ENCODE data around the gene TMPRSS13.

The TMPRSS13 gene

DNA sequence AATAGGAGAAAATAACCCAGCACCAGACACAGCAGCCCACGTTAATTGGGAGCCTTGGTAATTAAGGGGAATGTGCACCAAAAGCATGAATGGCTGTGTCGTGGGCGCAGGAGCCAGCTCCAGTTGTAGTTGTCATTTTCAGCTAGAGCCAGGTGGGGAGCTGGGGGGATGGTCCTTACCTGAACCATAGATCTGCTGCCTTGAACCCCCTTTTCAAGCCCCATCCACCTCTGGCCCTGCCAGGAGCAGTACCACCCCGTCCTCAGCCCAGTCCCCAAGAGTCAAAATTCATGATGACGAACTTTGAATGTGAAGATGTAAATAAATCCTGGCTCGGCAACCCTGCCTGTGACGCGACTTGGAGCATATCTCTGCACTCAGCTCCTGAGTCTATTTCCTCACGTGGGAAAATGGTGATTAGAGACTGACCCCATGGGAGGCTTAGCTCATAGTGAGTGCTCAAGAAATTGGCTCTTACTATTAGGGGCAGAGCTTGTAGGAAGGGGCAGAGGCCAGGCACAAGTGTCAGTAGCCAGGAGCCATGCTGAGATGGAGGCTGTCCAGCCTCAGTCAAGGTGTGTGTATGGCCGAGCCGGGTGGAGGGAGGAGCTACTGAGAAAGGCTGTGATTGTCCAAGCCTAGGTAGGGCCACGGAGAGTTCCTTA, 52.0 kb downstream of the TMPRSS13 start:
- H3K36me3 ChIP-seq (replicated peaks in 1 of 2; ENCODE audit: control insufficient read depth in 2 of 2, insufficient read depth in 2 of 2, low read length in 2 of 2) = peaks cover 0 to 1% of the 10 kb centered on the region in 2 donors
- H4K8ac ChIP-seq (ENCODE audit: low read depth, low read length) = no peak overlapping the region
- no peak for DNase-seq (ENCODE audit: low spot score)
- no peak overlapping the region for H2BK12ac ChIP-seq (ENCODE audit: low read length)
- peaks cover 8% of the 10 kb centered on the region for H3K79me1 ChIP-seq (ENCODE audit: low read depth, low read length)
- H3K9me3 ChIP-seq (replicated peaks in 1 of 2; ENCODE audit: control insufficient read depth in 2 of 2, insufficient read depth in 1 of 2, low read depth in 1 of 2, low read length in 2 of 2) = no peaks in the 10 kb centered on the region
- peak overlapping the region; percentile 48 for H3K27ac ChIP-seq (replicated peaks; ENCODE audit: low read length)
- no peak overlapping the region for H4K91ac ChIP-seq (ENCODE audit: low read depth, low read length, poor library complexity)
- peak overlapping the region; percentile 59 for H2BK5ac ChIP-seq (ENCODE audit: low read length)
- H3K14ac ChIP-seq (ENCODE audit: low read length) = no peak overlapping the region
- peak overlapping the region; percentile 65 to 81 for H3K4me3 ChIP-seq (ENCODE audit: low read length in 2 of 2)
- peak overlapping the region; percentile 56 for H3K9ac ChIP-seq (ENCODE audit: low read depth, low read length, poor library complexity)
- H3K4me2 ChIP-seq (ENCODE audit: insufficient read depth, low read length, poor library complexity, severe bottlenecking) = peak overlapping the region; percentile 74
- no peak overlapping the region for H3K4ac ChIP-seq (ENCODE audit: low read length)
- no peak overlapping the region for H2BK15ac ChIP-seq (ENCODE audit: low read length)
- peak overlapping the region; percentile 98 for H2AFZ ChIP-seq (ENCODE audit: low read length)
- H2AK5ac ChIP-seq (ENCODE audit: low read depth, low read length) = no peak overlapping the region
- peaks cover 0 to 52% (median 0%) of the 10 kb centered on the region in 3 experiments for H3K27me3 ChIP-seq (ENCODE audit: control insufficient read depth in 3 of 3, insufficient read depth in 3 of 3, low read depth in 1 of 3, low read length in 3 of 3)
- peak overlapping the region; percentile 33 for H3K18ac ChIP-seq (ENCODE audit: low read length)
- WGBS, 2 donors (ENCODE audit: extremely low coverage in 2 of 2, insufficient read length in 2 of 2, insufficient replicate concordance in 1 of 2) = no CpG with 5 or more reads among the region's 12 CpGs
- peaks cover 15 to 19% of the 10 kb centered on the region in 2 donors for H3K4me1 ChIP-seq (ENCODE audit: control insufficient read depth in 2 of 2, insufficient read depth in 1 of 2, low read depth in 1 of 2, low read length in 2 of 2)
- H3K23ac ChIP-seq (ENCODE audit: low read depth, low read length, poor library complexity) = no peak overlapping the region
- H2BK120ac ChIP-seq (ENCODE audit: low read depth, low read length) = no peak overlapping the region

DNA sequence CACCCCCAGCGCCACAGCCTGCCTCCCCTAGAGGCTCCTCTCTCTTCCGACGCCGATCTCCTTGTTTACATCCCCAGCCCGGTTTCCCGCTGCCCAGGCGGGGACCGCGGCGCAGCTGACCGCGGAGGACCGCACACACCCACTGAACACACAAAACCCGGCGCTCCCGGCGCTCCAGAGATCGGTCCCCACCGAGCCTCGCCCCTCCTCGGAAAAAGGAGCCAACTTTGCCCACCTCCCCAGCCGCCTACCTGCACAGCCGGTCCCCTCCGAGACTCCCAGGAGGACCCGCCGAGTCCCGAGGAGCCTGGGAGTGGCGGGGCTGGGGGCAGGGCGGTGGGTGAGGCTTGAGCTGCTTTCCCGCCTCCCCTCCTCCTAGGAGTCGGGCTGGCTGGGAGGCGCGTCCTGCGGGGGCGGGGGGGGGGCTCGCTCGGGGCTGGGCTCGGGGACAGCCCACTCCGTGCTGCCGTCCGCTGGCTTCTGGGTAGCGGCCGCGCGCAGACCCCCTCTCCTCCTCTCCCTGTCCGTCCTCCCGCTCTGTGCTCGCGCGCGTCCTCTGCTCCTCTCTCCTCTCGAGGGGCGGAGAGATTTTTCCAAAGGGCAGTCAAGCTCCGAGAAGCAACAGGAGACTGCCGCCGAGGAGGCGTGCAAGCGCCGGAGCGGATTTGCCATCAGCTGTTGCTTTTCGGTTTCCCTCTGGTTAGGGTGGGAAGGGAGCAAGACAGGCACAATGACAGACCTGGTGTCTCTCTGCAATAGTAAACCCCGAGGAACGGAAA, 52.7 kb downstream of the TMPRSS13 start, which contains the start of gene FXYD6:
Gene FXYD6, minus strand, starts transcription at position 318 of the 779 bp plus-strand sequence. CDS start 33,882 bp downstream, outside the sequence.
- Histone ChIP-seq H3K36me3 (replicated peaks in 1 of 2; ENCODE audit: control insufficient read depth in 2 of 2, insufficient read depth in 2 of 2, low read length in 2 of 2) (peaks cover 3 to 4% of the 10 kb centered on the region in 2 donors), H3K14ac (ENCODE audit: low read length) (peak within 1 kb of the TSS; percentile 72), H3K27me3 (ENCODE audit: control insufficient read depth in 3 of 3, insufficient read depth in 3 of 3, low read depth in 1 of 3, low read length in 3 of 3) (peaks cover 0 to 45% (median 0%) of the 10 kb centered on the region in 3 experiments), H2AFZ (ENCODE audit: low read length) (peak within 1 kb of the TSS; percentile 98), H3K4me2 (ENCODE audit: insufficient read depth, low read length, poor library complexity, severe bottlenecking) (peak within 1 kb of the TSS; percentile 97), H2BK15ac (ENCODE audit: low read length) (peak within 1 kb of the TSS; percentile 77), H3K27ac (replicated peaks; ENCODE audit: low read length) (peak within 1 kb of the TSS; percentile 48), H2AK5ac (ENCODE audit: low read depth, low read length) (peak within 1 kb of the TSS; percentile 82), H3K4me3 (ENCODE audit: low read length in 2 of 2) (peak within 1 kb of the TSS; percentile 81 to 85), H3K23ac (ENCODE audit: low read depth, low read length, poor library complexity) (peak within 1 kb of the TSS; percentile 38), H3K79me1 (ENCODE audit: low read depth, low read length) (peaks cover 11% of the 10 kb centered on the region), H3K4me1 (ENCODE audit: control insufficient read depth in 2 of 2, insufficient read depth in 1 of 2, low read depth in 1 of 2, low read length in 2 of 2) (peaks cover 15 to 19% of the 10 kb centered on the region in 2 donors), H3K4ac (ENCODE audit: low read length) (no peak within 1 kb of the TSS), H3K9ac (ENCODE audit: low read depth, low read length, poor library complexity) (peak within 1 kb of the TSS; percentile 96), H3K18ac (ENCODE audit: low read length) (peak within 1 kb of the TSS; percentile 97), H2BK5ac (ENCODE audit: low read length) (peak within 1 kb of the TSS; percentile 93), H2BK12ac (ENCODE audit: low read length) (peak within 1 kb of the TSS; percentile 12), H4K8ac (ENCODE audit: low read depth, low read length) (peak within 1 kb of the TSS; percentile 20), H4K91ac (ENCODE audit: low read depth, low read length, poor library complexity) (peak within 1 kb of the TSS; percentile 76), H3K9me3 (replicated peaks in 1 of 2; ENCODE audit: control insufficient read depth in 2 of 2, insufficient read depth in 1 of 2, low read depth in 1 of 2, low read length in 2 of 2) (no peaks in the 10 kb centered on the region), H2BK120ac (ENCODE audit: low read depth, low read length) (no peak within 1 kb of the TSS)
- DNase-seq (ENCODE audit: low spot score) = peak; percentile 85
- no CpG with 5 or more reads among the region's 63 CpGs for WGBS, 2 donors (ENCODE audit: extremely low coverage in 2 of 2, insufficient read length in 2 of 2, insufficient replicate concordance in 1 of 2)

DNA sequence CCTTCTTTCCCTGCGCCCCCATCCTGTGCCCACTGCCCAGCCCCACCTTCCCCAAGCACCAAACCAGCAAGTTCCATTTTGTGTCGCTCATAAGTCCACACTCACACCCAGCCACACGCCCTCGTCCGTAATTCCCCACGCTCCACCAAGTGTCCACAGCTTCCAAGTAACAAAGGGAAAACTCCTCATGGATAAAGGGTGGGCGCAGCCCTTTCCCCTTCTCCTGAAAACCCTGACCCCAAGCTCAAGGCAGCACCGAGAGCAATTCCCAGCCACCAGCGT, 53.2 kb downstream of the TMPRSS13 start:
- Histone ChIP-seq H3K27ac (replicated peaks; ENCODE audit: low read length) (peak overlapping the region; percentile 21), H2BK12ac (ENCODE audit: low read length) (peak overlapping the region; percentile 12), H3K23ac (ENCODE audit: low read depth, low read length, poor library complexity) (peak overlapping the region; percentile 38), H3K14ac (ENCODE audit: low read length) (peak overlapping the region; percentile 72), H3K4me3 (ENCODE audit: low read length in 2 of 2) (peak overlapping the region; percentile 81 to 85), H3K27me3 (ENCODE audit: control insufficient read depth in 3 of 3, insufficient read depth in 3 of 3, low read depth in 1 of 3, low read length in 3 of 3) (peaks cover 0 to 40% (median 0%) of the 10 kb centered on the region in 3 experiments), H2BK120ac (ENCODE audit: low read depth, low read length) (no peak overlapping the region), H3K79me1 (ENCODE audit: low read depth, low read length) (peaks cover 11% of the 10 kb centered on the region), H2BK15ac (ENCODE audit: low read length) (peak overlapping the region; percentile 77), H2AFZ (ENCODE audit: low read length) (peak overlapping the region; percentile 98), H3K4ac (ENCODE audit: low read length) (no peak overlapping the region), H2AK5ac (ENCODE audit: low read depth, low read length) (peak overlapping the region; percentile 82), H3K4me1 (ENCODE audit: control insufficient read depth in 2 of 2, insufficient read depth in 1 of 2, low read depth in 1 of 2, low read length in 2 of 2) (peaks cover 15 to 22% of the 10 kb centered on the region in 2 donors), H3K4me2 (ENCODE audit: insufficient read depth, low read length, poor library complexity, severe bottlenecking) (peak overlapping the region; percentile 97), H3K36me3 (replicated peaks in 1 of 2; ENCODE audit: control insufficient read depth in 2 of 2, insufficient read depth in 2 of 2, low read length in 2 of 2) (peaks cover 3 to 4% of the 10 kb centered on the region in 2 donors), H3K9ac (ENCODE audit: low read depth, low read length, poor library complexity) (peak overlapping the region; percentile 96), H3K9me3 (replicated peaks in 1 of 2; ENCODE audit: control insufficient read depth in 2 of 2, insufficient read depth in 1 of 2, low read depth in 1 of 2, low read length in 2 of 2) (no peaks in the 10 kb centered on the region), H2BK5ac (ENCODE audit: low read length) (peak overlapping the region; percentile 93), H4K8ac (ENCODE audit: low read depth, low read length) (peak overlapping the region; percentile 20), H4K91ac (ENCODE audit: low read depth, low read length, poor library complexity) (peak overlapping the region; percentile 76), H3K18ac (ENCODE audit: low read length) (peak overlapping the region; percentile 97)
- DNase-seq (ENCODE audit: low spot score) = no peak
- WGBS, 2 donors (ENCODE audit: extremely low coverage in 2 of 2, insufficient read length in 2 of 2, insufficient replicate concordance in 1 of 2) = no CpG with 5 or more reads among the region's 9 CpGs
